IgD-negative memory B cell (primary cell): ENCODE results near the gene IGF2R. TPM values are rescaled to one million over a fixed set of nuclear protein-coding genes. Genes with fewer than 3 reads are reported as not detected.
"Not testable (repeated sequence)": the region's sequence is repeated elsewhere in the genome, so short reads cannot be mapped to it uniquely, and the experiment has no call there.

ENCODE experiments used
- H3K27ac Mint-ChIP-seq, 3 donors: one replicate each; pipeline ENCODE4 v1.8.0; 2020 to 2022; ENCODE audit warnings: mild to moderate bottlenecking in 3 of 3, mixed read lengths in 3 of 3, moderate library complexity in 1 of 3
- H3K27me3 Mint-ChIP-seq: one replicate; pipeline ENCODE4 v1.8.0; 2021; ENCODE audit warnings: mixed read lengths
- H3K36me3 Mint-ChIP-seq: one replicate; pipeline ENCODE4 v1.8.0; 2020; ENCODE audit warnings: mild to moderate bottlenecking, mixed read lengths
- H3K4me1 Mint-ChIP-seq, 3 donors: one replicate each; pipeline ENCODE4 v1.8.0; 2020 to 2022; ENCODE audit warnings: mixed read lengths in 3 of 3, mild to moderate bottlenecking in 1 of 3
- H3K4me3 Mint-ChIP-seq, 4 donors: one replicate each; pipeline ENCODE4 v1.8.0; 2020 to 2022; ENCODE audit warnings: mild to moderate bottlenecking in 4 of 4, mixed read lengths in 4 of 4, moderate library complexity in 3 of 4
- H3K9me3 Mint-ChIP-seq, 3 donors: one replicate each; pipeline ENCODE4 v1.8.0; 2020 to 2021; ENCODE audit warnings: mixed read lengths in 3 of 3, mild to moderate bottlenecking in 1 of 3
- polyA plus RNA-seq: library from polyadenylated mRNA; unstranded; fragments of 300-500 nt; fragmentation: Illumina TruSeq; gene quantifications from one replicate; pipeline ENCODE4 v1.2.3, GENCODE V29; 2021

IGF2R gene
- polyA plus RNA-seq, 1 donor from 2014 or later, result 4.7 TPM

DNA sequence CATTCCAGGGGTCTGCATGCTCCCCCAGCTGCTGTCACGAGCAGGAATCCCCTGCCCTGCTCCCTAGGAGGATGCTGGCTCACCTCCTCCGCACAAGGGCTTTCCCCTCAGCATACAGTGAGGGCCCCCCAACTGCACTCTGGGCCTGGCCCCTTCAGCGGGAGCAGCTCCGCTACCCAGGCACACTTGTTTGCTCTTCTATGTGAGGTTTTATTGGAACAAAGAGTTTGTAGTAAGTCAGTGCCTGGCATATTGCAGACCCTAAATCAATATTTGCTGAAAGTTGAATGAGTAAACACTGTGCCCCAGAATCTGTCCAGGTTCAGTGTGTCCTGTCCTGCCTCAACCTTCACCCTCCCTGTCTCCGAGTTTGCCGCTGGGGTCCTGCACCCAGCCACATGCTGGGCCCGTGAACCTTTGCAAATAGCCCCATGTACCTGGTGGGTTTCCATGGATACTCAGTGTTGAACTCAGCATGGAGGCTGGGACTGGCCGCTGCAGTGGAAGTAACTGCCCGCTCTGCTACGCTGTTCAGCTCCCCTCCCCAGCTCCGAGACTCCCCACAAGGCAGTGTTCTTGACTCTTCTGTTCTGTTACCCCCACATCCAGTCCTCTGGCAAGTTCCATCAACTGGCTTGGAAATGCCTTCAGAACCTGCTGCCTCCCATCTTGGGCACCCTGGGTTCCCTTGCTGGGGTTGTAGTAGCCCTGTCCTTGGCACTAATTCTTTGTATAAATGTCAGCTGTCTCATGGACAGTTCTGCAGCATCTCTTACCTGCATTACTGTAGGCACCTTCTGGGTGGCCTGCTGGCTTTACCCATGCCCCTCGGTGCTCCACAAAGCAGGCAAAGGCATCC is 168.5 kb downstream of the IGF2R start:
- Mint-ChIP-seq H3K27me3 (peaks cover 8% of the 10 kb centered on the region), H3K36me3 (no peaks in the 10 kb centered on the region), H3K9me3 (no peaks in the 10 kb centered on the region), H3K27ac (peak overlapping the region in 1 of 3 donors; percentile 69), H3K4me3 (no peak overlapping the region), H3K4me1 (peaks cover 0 to 2% (median 1%) of the 10 kb centered on the region in 3 donors)

DNA sequence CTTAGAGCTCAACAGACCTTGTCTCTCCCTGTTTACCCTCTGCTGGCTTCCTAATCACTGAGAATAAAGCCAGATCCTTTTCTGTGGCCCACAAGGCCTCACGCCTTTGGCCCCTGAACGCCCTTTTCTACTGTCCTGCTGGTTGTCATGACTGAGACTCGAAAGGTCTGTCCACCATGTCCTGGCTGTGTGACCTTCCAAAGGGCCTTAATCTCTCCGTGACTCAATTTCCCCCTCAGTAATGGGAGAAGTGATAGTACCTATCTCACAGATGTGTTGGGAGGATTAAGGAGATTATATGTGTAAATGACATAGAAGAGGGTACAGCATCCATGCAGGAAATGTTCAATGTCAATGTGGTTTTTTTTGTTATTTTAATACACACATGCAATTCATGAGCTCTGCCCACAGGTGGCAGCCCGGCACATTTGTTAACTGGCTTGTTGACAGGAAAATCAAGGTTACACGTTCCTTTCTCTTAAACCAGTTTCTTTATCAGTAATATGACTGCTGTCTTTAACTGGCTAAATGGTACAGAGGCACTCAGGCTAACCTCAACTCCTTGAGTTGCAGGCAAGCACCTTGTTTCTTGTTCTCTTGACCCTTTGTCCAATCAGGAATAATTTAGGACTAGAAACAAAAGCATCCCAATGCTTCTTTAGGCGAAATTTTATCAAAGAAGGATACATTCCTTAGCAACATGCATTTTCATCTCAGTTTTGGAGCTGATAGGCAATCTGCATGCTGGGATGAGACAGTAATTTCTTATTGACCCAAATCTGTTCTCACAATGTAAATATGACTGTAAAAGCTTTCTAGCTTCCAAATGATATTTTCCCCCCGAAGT is 169.3 kb downstream of the IGF2R start:
- peaks cover 0 to 2% (median 0%) of the 10 kb centered on the region in 3 donors for H3K4me1 Mint-ChIP-seq
- peaks cover 8% of the 10 kb centered on the region for H3K27me3 Mint-ChIP-seq
- no peaks in the 10 kb centered on the region for H3K36me3 Mint-ChIP-seq
- no peaks in the 10 kb centered on the region for H3K9me3 Mint-ChIP-seq
- H3K27ac Mint-ChIP-seq, result peak overlapping the region in 1 of 3 donors; percentile 69
- no peak overlapping the region for H3K4me3 Mint-ChIP-seq

DNA sequence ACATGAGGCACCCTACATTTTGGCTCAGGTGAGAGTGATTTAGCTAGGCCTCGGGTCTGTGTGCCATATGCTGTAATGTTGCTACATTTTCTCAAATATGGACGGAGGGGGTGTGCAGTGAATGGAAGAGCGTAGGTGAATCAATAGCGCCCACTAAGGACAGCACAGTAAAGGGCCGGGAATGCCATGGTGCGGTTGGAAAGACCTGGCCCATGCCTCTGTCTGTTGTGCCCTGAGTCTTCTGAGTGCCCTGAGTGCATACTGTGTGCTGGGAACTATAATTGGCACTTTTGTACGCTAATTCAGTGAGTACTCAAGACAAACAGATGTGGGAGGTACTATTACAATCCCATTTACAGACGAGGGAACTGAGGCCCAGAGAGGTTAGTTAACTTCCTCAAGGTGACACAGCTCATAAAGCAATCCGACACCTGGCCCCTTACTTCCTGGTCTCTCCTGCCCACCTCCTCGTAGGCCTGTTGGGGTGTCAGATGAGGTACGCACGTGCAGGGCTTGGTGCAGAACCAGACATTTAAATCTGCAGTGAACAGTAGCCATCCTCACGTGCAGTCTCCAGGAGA is 170.0 kb downstream of the IGF2R start:
- Mint-ChIP-seq H3K27ac (no peak overlapping the region), H3K27me3 (peaks cover 8% of the 10 kb centered on the region), H3K9me3 (no peaks in the 10 kb centered on the region), H3K4me1 (peaks cover 0 to 2% (median 0%) of the 10 kb centered on the region in 3 donors), H3K36me3 (no peaks in the 10 kb centered on the region), H3K4me3 (no peak overlapping the region)

DNA sequence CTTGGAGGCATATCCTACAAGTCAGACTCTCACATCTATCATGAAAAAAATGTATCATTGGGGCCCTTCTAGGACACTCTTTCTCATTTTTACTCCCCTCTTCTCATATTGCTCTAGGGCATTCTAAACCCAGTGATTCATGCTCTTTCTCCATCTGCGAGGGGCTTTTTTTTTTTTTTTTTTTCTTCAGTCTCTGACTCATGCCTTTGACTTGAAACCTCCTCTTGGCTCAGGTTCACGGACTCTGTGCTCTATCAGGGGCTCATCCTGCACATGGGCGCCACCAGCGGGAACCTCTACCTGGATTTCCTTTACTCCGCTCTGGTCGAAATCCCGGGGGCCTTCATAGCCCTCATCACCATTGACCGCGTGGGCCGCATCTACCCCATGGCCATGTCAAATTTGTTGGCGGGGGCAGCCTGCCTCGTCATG is 170.6 kb downstream of the IGF2R start:
- Mint-ChIP-seq H3K27ac (no peak overlapping the region), H3K27me3 (peaks cover 8% of the 10 kb centered on the region), H3K9me3 (peaks cover 0 to 3% (median 3%) of the 10 kb centered on the region in 3 donors), H3K4me1 (peaks cover 0 to 2% (median 0%) of the 10 kb centered on the region in 3 donors), H3K36me3 (no peaks in the 10 kb centered on the region), H3K4me3 (no peak overlapping the region)

GRCh38 chr6:160140493-160140892 is 171.6 kb downstream of the IGF2R start:
- not testable (repeated sequence) for H3K4me1 Mint-ChIP-seq, H3K36me3 Mint-ChIP-seq, H3K27ac Mint-ChIP-seq, H3K27me3 Mint-ChIP-seq, H3K9me3 Mint-ChIP-seq, H3K4me3 Mint-ChIP-seq

GRCh38 chr6:160141001-160141726 is 172.3 kb downstream of the IGF2R start:
- Mint-ChIP-seq H3K4me1 (peaks cover 0 to 2% (median 0%) of the 10 kb centered on the region in 3 donors), H3K27ac (no peak overlapping the region), H3K4me3 (no peak overlapping the region), H3K27me3 (peaks cover 3% of the 10 kb centered on the region), H3K9me3 (peaks cover 0 to 8% (median 4%) of the 10 kb centered on the region in 3 donors), H3K36me3 (no peaks in the 10 kb centered on the region)

- Mint-ChIP-seq H3K36me3 (peaks cover under 1% of the 10 kb centered on the region), H3K27ac (no peak overlapping the region), H3K27me3 (peaks cover under 1% of the 10 kb centered on the region), H3K4me3 (no peak overlapping the region), H3K9me3 (peaks cover 0 to 8% (median 4%) of the 10 kb centered on the region in 3 donors), H3K4me1 (peaks cover 0 to 2% (median 0%) of the 10 kb centered on the region in 3 donors)
Measured at GRCh38 chr6:160142115-160142715, 173.3 kb downstream of the IGF2R start.

GRCh38 chr6:160146454-160147145 is 177.7 kb downstream of the IGF2R start:
- Mint-ChIP-seq H3K4me3 (no peak overlapping the region), H3K27me3 (peaks cover 3% of the 10 kb centered on the region), H3K4me1 (no peaks in the 10 kb centered on the region), H3K27ac (no peak overlapping the region), H3K36me3 (peaks cover 6% of the 10 kb centered on the region), H3K9me3 (peaks cover 4 to 11% (median 4%) of the 10 kb centered on the region in 3 donors)

DNA sequence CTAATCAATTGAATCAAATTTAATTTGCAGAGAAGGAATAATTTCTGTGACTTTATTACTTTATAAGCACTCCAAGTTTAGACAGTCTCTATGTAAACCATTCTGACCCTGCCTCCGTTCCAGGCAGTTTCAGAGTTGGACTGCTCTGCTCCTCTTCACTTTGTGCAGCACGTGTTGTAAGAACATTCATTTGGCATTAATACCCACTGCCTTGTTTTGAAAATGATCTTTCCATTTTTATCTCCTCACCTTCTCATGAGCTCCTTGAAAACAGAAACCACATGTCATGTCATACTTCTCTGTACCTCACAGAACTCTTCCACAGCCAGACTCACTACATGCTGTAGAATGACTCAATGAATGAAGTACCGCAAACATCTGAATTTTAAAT is 178.3 kb downstream of the IGF2R start:
- H3K36me3 Mint-ChIP-seq, result peaks cover 6% of the 10 kb centered on the region

DNA sequence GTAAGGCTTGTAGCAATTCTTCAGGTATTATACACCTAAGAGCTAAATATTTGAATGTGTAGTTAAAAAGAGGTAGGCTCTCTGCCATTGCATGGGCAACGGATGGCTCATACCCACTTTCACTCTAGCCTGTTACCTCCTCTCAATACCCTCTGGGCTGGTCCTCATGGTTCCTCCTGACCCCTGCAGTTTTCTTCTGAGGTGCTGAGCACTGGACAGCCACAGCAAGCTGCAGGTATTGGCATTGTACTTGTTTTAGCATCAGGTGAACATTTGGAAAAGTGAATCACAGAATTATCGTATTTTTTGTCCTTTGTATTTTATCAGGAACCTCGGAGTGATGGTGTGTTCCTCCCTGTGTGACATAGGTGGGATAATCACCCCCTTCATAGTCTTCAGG is 185.6 kb downstream of the IGF2R start:
- Mint-ChIP-seq H3K27ac (no peak overlapping the region), H3K4me3 (peak overlapping the region in 1 of 4 donors; percentile 41), H3K27me3 (peaks cover 2% of the 10 kb centered on the region), H3K36me3 (peaks cover 3% of the 10 kb centered on the region), H3K4me1 (no peaks in the 10 kb centered on the region), H3K9me3 (peaks cover 0 to 17% (median 14%) of the 10 kb centered on the region in 3 donors)

More for the DNA sequence above, 178.3 kb downstream of the IGF2R start:
- H3K27ac Mint-ChIP-seq, result no peak overlapping the region
- peaks cover 3% of the 10 kb centered on the region for H3K27me3 Mint-ChIP-seq
- peaks cover 4 to 12% (median 8%) of the 10 kb centered on the region in 3 donors for H3K9me3 Mint-ChIP-seq
- no peaks in the 10 kb centered on the region for H3K4me1 Mint-ChIP-seq
- H3K4me3 Mint-ChIP-seq, result no peak overlapping the region

GRCh38 chr6:160156842-160157241 is 188.0 kb downstream of the IGF2R start:
- no peak overlapping the region for H3K4me3 Mint-ChIP-seq
- H3K9me3 Mint-ChIP-seq, result peaks cover 0 to 12% (median 10%) of the 10 kb centered on the region in 3 donors
- peaks cover 3% of the 10 kb centered on the region for H3K27me3 Mint-ChIP-seq
- no peak overlapping the region for H3K27ac Mint-ChIP-seq
- peaks cover 1% of the 10 kb centered on the region for H3K36me3 Mint-ChIP-seq
- H3K4me1 Mint-ChIP-seq, result no peaks in the 10 kb centered on the region

GRCh38 chr6:160160450-160160849 is 191.6 kb downstream of the IGF2R start:
- Mint-ChIP-seq H3K4me3 (no peak overlapping the region), H3K4me1 (no peaks in the 10 kb centered on the region), H3K27ac (no peak overlapping the region), H3K9me3 (peaks cover 0 to 4% (median 2%) of the 10 kb centered on the region in 3 donors), H3K36me3 (no peaks in the 10 kb centered on the region), H3K27me3 (peaks cover 4% of the 10 kb centered on the region)
